MCF 10A (cell line): ENCODE results near the gene ARHGEF33. TPM values are rescaled to one million over a fixed set of nuclear protein-coding genes. Genes with fewer than 3 reads are reported as not detected.

Source experiments
- Bru-seq: library from RNA; stranded (reverse); fragments of 400-500 nt; gene quantifications from one replicate; lab custom pipeline; 2021; lab: Mats Ljungman, UMichigan
- BruChase-seq, 2 experiments: library from RNA; stranded (reverse); fragments of 400-500 nt; gene quantifications; one replicate each; lab custom pipeline; 2021; lab: Mats Ljungman, UMichigan
- BruUV-seq: library from RNA; stranded (reverse); fragments of 400-500 nt; replicated peaks from 2 replicates; lab custom pipeline; 2021; lab: Mats Ljungman, UMichigan
- CTCF ChIA-PET: fragments of 300-600 bp; sonication (Branson Sonifier 250); formaldehyde crosslinking; extraction: SDS; loops from one replicate; lab custom pipeline; 2021; ENCODE audit warnings: antibody characterized with exemption, inconsistent platforms; lab: Yijun Ruan, JAX
- POLR2A ChIA-PET: fragments of 300-600, 350-650 bp; sonication (Branson Sonifier 250); formaldehyde crosslinking; extraction: SDS; loops from one replicate; lab custom pipeline; 2020; ENCODE audit warnings: antibody characterized with exemption, inconsistent platforms; lab: Yijun Ruan, JAX
- DNase-seq: peaks from one replicate; pipeline ENCODE4 v3.0.0-alpha.2; 2018; ENCODE audit not compliant: unreplicated experiment
- H3K27ac Mint-ChIP-seq: one replicate; pipeline ENCODE4 v1.8.0; 2022; ENCODE audit warnings: mild to moderate bottlenecking, low read depth, mixed read lengths; ENCODE audit not compliant: unreplicated experiment
- H3K27me3 Mint-ChIP-seq: one replicate; pipeline ENCODE4 v1.8.0; 2022; ENCODE audit warnings: mixed read lengths; ENCODE audit not compliant: insufficient read depth, unreplicated experiment
- H3K36me3 Mint-ChIP-seq: one replicate; pipeline ENCODE4 v1.8.0; 2022; ENCODE audit warnings: mild to moderate bottlenecking, moderate library complexity, mixed read lengths; ENCODE audit not compliant: insufficient read depth, unreplicated experiment
- H3K4me1 Mint-ChIP-seq: one replicate; pipeline ENCODE4 v1.8.0; 2022; ENCODE audit warnings: mixed read lengths; ENCODE audit not compliant: insufficient read depth, unreplicated experiment
- H3K4me3 Mint-ChIP-seq: one replicate; pipeline ENCODE4 v1.8.0; 2022; ENCODE audit warnings: mild to moderate bottlenecking, moderate library complexity, mixed read lengths; ENCODE audit not compliant: unreplicated experiment
- H3K9me3 Mint-ChIP-seq: one replicate; pipeline ENCODE4 v1.8.0; 2022; ENCODE audit warnings: mixed read lengths; ENCODE audit not compliant: unreplicated experiment
- CTCF ChIP-seq: fragments of 200-600 bp; IDR thresholded peaks from one replicate; pipeline ENCODE4 v1.8.0; 2022; ENCODE audit warnings: antibody characterized with exemption, mild to moderate bottlenecking; ENCODE audit not compliant: unreplicated experiment
- intact Hi-C: fragments of 100-400 bp; cut with micrococcal nuclease; formaldehyde crosslinking; loops from 2 replicates; pipeline ENCODE4 v1.14.1; 2022
- long read RNA-seq: library from polyadenylated mRNA; stranded (forward); transcript quantifications from one replicate; pipeline ENCODE4 v2.0.0, GENCODE V29; 2022
- total RNA-seq: library from RNA; stranded (reverse); gene quantifications from 2 replicates; pipeline ENCODE4 v1.2.3, GENCODE V29; 2022

ARHGEF33 gene
- total RNA-seq (0.07 and 0.76 TPM in 2 replicates), Bru-seq, nascent RNA (percentile 23 among the genes with signal in this experiment), BruChase-seq, experiment 1, labeled RNA remaining after a 6-hour chase (percentile 42 among the genes with signal in this experiment), BruChase-seq, experiment 2, labeled RNA remaining after a 2-hour chase (percentile 42 among the genes with signal in this experiment)
- long read RNA-seq, result 0 reads

- no peak within 1 kb of the TSS for H3K27ac Mint-ChIP-seq
- BruUV-seq, result no TSS peak
- H3K27me3 Mint-ChIP-seq, result no peaks in the 10 kb centered on the region
Observed at GRCh38 chr2:38889575-38889974, at the start of gene ARHGEF33. Gene ARHGEF33, plus strand, starts transcription at chr2:38889875. Its CDS starts 29,573 bp downstream, at chr2:38919448.

GRCh38 chr2:38850045-38850444 lies 39.6 kb upstream of the ARHGEF33 start:
- CTCF ChIA-PET, result interaction anchor here (0.6 kb wide), 2 partner anchors 15 to 49 kb away, joined by 3 read pairs; no protein-coding TSS in a partner anchor

More at GRCh38 chr2:38889575-38889974, at the start of gene ARHGEF33:
- CTCF ChIA-PET, result no interaction called here
- no peaks in the 10 kb centered on the region for H3K9me3 Mint-ChIP-seq
- TF ChIP-seq CTCF, result no peak
- intact Hi-C loops, result no loop called here
- H3K4me3 Mint-ChIP-seq, result no peak within 1 kb of the TSS
- no peak for DNase-seq
- H3K36me3 Mint-ChIP-seq, result no peaks in the 10 kb centered on the region
- no peaks in the 10 kb centered on the region for H3K4me1 Mint-ChIP-seq
- POLR2A ChIA-PET, result interaction anchor here (1.9 kb wide), 1 partner anchor 14 kb away, joined by 5 read pairs; the partner anchor contains the start of genes DHX57 and MORN2

GRCh38 chr2:38856165-38856564 lies 33.5 kb upstream of the ARHGEF33 start:
- no peak for TF ChIP-seq CTCF
- Mint-ChIP-seq H3K27me3 (no peaks in the 10 kb centered on the region), H3K4me1 (no peaks in the 10 kb centered on the region), H3K27ac (no peak overlapping the region), H3K36me3 (peaks cover 79% of the 10 kb centered on the region), H3K4me3 (no peak overlapping the region), H3K9me3 (no peaks in the 10 kb centered on the region)
- BruUV-seq, result no TSS peak
- peak; percentile 38 for DNase-seq
- ChIA-PET POLR2A (interaction anchor here (0.5 to 0.6 kb wide), 2 partner anchors 16 to 35 kb away, joined by 3 read pairs; no protein-coding TSS in a partner anchor), CTCF (no interaction called here)
- intact Hi-C loops, result no loop called here

More at GRCh38 chr2:38850045-38850444, 39.6 kb upstream of the ARHGEF33 start:
- intact Hi-C loops, result no loop called here
- POLR2A ChIA-PET, result interaction anchor here (1.6 kb wide), 1 partner anchor 10 kb away, joined by 3 read pairs; no protein-coding TSS in a partner anchor
- H3K27me3 Mint-ChIP-seq, result no peaks in the 10 kb centered on the region
- H3K4me1 Mint-ChIP-seq, result no peaks in the 10 kb centered on the region
- H3K36me3 Mint-ChIP-seq, result peaks cover 63% of the 10 kb centered on the region
- BruUV-seq, result no TSS peak
- TF ChIP-seq CTCF, result no peak
- H3K9me3 Mint-ChIP-seq, result no peaks in the 10 kb centered on the region
- no peak overlapping the region for H3K27ac Mint-ChIP-seq
- no peak for DNase-seq
- no peak overlapping the region for H3K4me3 Mint-ChIP-seq

- no TSS peak for BruUV-seq
- no peak for DNase-seq
Observed at GRCh38 chr2:38862476-38862875, 27.2 kb upstream of the ARHGEF33 start.

More at GRCh38 chr2:38862476-38862875, 27.2 kb upstream of the ARHGEF33 start:
- intact Hi-C loops, result no loop called here
- no peaks in the 10 kb centered on the region for H3K4me1 Mint-ChIP-seq
- H3K4me3 Mint-ChIP-seq, result no peak overlapping the region
- no peaks in the 10 kb centered on the region for H3K9me3 Mint-ChIP-seq
- H3K27ac Mint-ChIP-seq, result no peak overlapping the region
- ChIA-PET CTCF (no interaction called here), POLR2A (no interaction called here)
- TF ChIP-seq CTCF, result no peak
- H3K27me3 Mint-ChIP-seq, result no peaks in the 10 kb centered on the region
- peaks cover 49% of the 10 kb centered on the region for H3K36me3 Mint-ChIP-seq
